VCaP (cell line): ENCODE results near the gene NCOR2.

Source experiments
- H3K27ac ChIP-seq: fragments of 450-650 bp; 2 replicates; pipeline ENCODE4 v1.5.1; 2017
- CTCF ChIP-seq: fragments of 450-650 bp; conservative IDR thresholded peaks from 2 replicates; pipeline ENCODE4 v1.5.1; 2017; ENCODE audit warnings: mild to moderate bottlenecking, moderate library complexity

The NCOR2 gene

GRCh38 chr12:124543590-124544310 is 23.7 kb downstream of the NCOR2 start:
- H3K27ac ChIP-seq, result no peak overlapping the region; the same call in 1 of the 2 replicates
- TF ChIP-seq CTCF, result no peak

DNA sequence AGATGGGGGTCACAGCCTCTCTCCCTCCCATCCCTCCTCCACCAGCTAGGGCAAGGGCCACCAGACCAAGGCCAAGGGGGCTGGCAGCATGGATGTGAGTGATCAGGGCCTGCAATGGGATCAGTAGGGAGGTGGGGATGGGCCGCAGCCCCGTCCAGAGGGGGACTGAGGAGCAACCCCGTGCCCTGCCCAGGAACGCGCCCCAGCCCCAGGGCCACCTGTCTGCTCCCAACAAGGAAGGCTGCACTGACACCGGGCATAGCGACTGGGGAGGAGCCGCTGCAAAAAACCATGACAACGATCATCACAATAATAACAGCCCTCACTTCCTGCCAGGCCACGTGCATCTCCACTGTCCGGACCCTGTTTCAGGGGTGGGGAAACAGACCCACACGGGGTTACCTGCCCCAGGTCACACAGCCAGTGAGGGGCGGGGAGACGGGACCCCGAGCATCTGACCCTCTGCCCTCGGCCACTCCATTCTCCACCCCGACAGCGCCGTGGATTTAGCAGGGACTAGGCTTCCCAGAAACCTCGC is 24.3 kb downstream of the NCOR2 start:
- TF ChIP-seq CTCF, result no peak
- no peak overlapping the region for H3K27ac ChIP-seq

DNA sequence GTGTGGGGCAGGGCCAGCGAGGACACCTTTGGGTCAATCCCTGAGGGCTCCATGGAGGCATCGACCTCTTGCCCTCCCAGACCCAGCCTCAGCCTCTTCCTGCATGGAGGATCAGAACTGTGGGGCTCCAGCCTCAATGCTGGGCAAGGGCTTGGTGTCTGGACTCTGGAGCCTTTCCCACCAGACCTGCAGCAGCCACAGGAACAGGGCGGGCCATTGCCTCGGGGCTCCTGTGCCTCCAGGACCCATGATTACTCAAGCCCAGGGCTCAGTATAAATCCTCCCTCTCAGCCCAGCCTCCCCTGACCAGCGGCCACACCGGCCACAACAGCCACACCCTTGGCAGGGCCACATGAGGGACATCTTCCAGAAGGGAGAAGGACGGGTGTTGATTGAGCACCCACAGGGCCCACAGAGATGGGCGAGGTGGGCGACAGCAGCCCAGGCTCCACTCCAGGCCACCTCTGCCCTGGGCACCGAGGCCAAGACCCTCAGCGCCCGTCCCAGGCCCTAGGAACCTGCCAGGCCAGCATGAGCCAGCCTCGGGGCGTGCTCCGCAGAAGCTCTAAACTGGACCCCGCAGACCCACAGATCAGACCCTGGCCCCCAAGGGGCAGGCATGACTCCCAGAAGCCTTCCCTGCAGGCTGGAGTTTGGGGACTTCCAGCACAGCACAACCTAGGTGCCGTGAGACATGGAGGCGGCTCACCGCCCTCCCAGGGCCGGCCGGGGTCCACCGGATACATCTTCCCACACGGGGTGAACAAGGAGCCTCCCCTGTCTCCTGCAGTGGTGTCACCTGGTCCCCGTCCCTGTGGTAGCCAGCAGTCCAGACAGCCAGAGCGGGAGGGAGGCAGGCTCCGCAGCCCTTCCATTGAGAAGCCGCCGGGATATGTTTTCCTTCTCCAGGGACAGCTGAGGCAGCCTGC is 25.1 kb downstream of the NCOR2 start:
- H3K27ac ChIP-seq, result no peak overlapping the region

DNA sequence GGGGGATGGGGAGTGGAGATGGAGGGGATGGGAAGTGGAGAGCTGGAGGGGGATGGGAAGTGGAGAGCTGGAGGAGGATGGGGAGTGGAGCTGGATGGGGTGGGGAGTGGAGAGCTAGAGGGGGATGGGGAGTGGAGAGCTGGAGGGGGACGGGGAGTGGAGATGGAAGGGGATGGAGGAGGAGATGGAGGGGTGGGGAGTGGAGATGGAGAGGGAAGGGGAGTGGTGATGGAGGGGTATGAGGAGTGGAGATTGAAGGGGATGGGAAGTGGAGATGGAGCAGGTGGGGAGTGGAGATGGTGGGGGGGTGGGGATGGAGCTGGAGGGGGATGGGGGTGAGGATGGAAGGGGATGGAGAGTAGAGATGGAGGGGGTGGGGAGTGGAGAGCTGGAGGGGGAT is 26.1 kb downstream of the NCOR2 start:
- no peak for TF ChIP-seq CTCF
- no peak overlapping the region for H3K27ac ChIP-seq

More for the DNA sequence above, 25.1 kb downstream of the NCOR2 start:
- no peak for TF ChIP-seq CTCF

DNA sequence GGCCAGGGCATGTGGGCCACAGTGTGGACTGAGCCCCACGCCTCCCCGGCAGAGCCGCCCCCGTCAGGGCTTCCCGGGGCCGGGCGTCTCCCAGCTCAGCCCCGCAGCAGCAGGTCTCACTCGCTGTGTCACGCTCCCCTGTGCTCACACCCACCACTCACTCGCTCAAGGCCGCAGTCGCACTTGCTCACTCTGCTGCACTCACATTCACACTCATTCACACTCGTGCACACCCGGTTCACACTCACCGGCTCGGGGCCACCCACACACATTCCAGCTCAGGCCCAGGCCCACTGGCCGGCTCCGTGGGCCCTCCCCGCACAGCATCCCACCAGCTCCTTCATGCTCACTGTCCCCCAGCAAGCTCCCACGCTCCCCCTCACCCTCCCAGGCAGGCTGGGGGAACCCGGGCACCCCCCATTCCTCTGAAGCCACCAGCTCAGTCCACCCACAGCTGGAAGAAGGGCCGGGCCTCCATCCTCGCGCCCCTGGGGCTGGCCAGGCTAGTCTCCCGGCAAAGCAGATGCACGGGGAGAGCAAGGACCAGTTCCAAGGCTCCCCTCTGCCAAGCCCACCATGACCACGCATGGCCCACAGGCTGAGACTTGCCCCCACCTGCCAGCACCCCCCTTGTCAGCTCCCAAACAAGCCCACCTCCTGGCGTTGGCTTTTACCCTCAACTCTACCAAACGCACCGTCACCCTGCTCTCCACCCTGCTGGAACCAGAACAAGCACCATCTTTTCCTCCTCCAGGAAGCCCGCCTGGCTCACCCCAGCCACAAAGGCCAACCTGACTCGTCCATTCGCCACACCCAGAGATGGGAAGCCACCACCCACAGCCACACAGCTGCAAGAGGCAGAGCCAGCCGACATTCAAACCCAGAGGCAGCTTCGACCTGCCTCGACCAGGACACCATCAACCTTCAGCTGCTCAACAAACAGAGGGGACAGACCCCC is 28.0 kb downstream of the NCOR2 start:
- TF ChIP-seq CTCF, result no peak
- peak overlapping the region; percentile 13; the same call in 1 of the 2 replicates for H3K27ac ChIP-seq

- TF ChIP-seq CTCF, result no peak
- H3K27ac ChIP-seq, result peak overlapping the region; percentile 13; the same call in 1 of the 2 replicates
These were observed 29.0 kb downstream of the NCOR2 start for GRCh38 chr12:124538194-124539082.
